Measurements from ENCODE around the gene TIMP3.

Gene TIMP3

GRCh38 chr22:32758866-32759385, 42.6 kb upstream of the TIMP3 start:
- DNase-seq (ENCODE audit: low read depth) = no peak
- no peak for TF ChIP-seq CTCF (IDR thresholded peaks at IDR 0.05; ENCODE audit: control insufficient read depth, insufficient read depth, low read depth, low read length, missing control alignments)
- no peak overlapping the region for H3K4me3 ChIP-seq (ENCODE audit: control insufficient read depth, low read depth, low read length)

- TF ChIP-seq CTCF (IDR thresholded peaks at IDR 0.05; ENCODE audit: control insufficient read depth, insufficient read depth, low read depth, low read length, missing control alignments) = no peak
- no peak overlapping the region for H3K4me3 ChIP-seq (ENCODE audit: control insufficient read depth, low read depth, low read length)
Measured at GRCh38 chr22:32760396-32760795, 41.1 kb upstream of the TIMP3 start.

GRCh38 chr22:32760815-32761214, 40.7 kb upstream of the TIMP3 start:
- TF ChIP-seq CTCF (IDR thresholded peaks at IDR 0.05; ENCODE audit: control insufficient read depth, insufficient read depth, low read depth, low read length, missing control alignments) = no peak
- H3K4me3 ChIP-seq (ENCODE audit: control insufficient read depth, low read depth, low read length) = no peak overlapping the region
- DNase-seq (ENCODE audit: low read depth) = no peak

More at GRCh38 chr22:32760396-32760795, 41.1 kb upstream of the TIMP3 start:
- DNase-seq (ENCODE audit: low read depth) = no peak

- TF ChIP-seq CTCF (IDR thresholded peaks at IDR 0.05; ENCODE audit: control insufficient read depth, insufficient read depth, low read depth, low read length, missing control alignments) = no peak
- H3K4me3 ChIP-seq (ENCODE audit: control insufficient read depth, low read depth, low read length) = no peak overlapping the region
- DNase-seq (ENCODE audit: low read depth) = peak; percentile 14
Measured at GRCh38 chr22:32761251-32761903, 40.1 kb upstream of the TIMP3 start.

GRCh38 chr22:32764330-32765131, 37.0 kb upstream of the TIMP3 start:
- DNase-seq (ENCODE audit: low read depth) = peak; percentile 61
- no peak for TF ChIP-seq CTCF (IDR thresholded peaks at IDR 0.05; ENCODE audit: control insufficient read depth, insufficient read depth, low read depth, low read length, missing control alignments)
- H3K4me3 ChIP-seq (ENCODE audit: control insufficient read depth, low read depth, low read length) = no peak overlapping the region

- H3K4me3 ChIP-seq (ENCODE audit: control insufficient read depth, low read depth, low read length) = no peak overlapping the region
- DNase-seq (ENCODE audit: low read depth) = no peak
- TF ChIP-seq CTCF (IDR thresholded peaks at IDR 0.05; ENCODE audit: control insufficient read depth, insufficient read depth, low read depth, low read length, missing control alignments) = no peak
Measured at GRCh38 chr22:32765132-32765618, 36.3 kb upstream of the TIMP3 start.
